ENCODE data around the gene GORASP2.
A peak's percentile ranks its signal among the peaks of the same experiment; 100 is the strongest.

Gene GORASP2

GRCh38 chr2:170969030-170969429, 40.0 kb downstream of the GORASP2 start:
- Histone ChIP-seq H3K4me3 (ENCODE audit: control insufficient read depth in 1 of 7, extremely low read depth in 1 of 7, insufficient read depth in 4 of 7, low read depth in 2 of 7, low read length in 6 of 7) (no peak overlapping the region), H3K9me3 (ENCODE audit: control extremely low read depth in 1 of 5, control insufficient read depth in 4 of 5, insufficient read depth in 2 of 5, low read depth in 1 of 5, low read length in 4 of 5) (no peaks in the 10 kb centered on the region), H3K4me1 (ENCODE audit: control extremely low read depth in 1 of 4, control insufficient read depth in 4 of 4, insufficient read depth in 4 of 4, low read length in 3 of 4) (peaks cover 0 to 32% (median 21%) of the 10 kb centered on the region in 4 experiments), H3K27me3 (replicated peaks in 2 of 5; ENCODE audit: control insufficient read depth in 4 of 5, insufficient read depth in 5 of 5, low read length in 4 of 5) (no peaks in the 10 kb centered on the region), H3K36me3 (ENCODE audit: control insufficient read depth in 4 of 4, insufficient read depth in 4 of 4, low read length in 3 of 4) (peaks cover 4 to 40% (median 25%) of the 10 kb centered on the region in 4 experiments), H3K27ac (ENCODE audit: insufficient read depth in 1 of 2, low read depth in 1 of 2, low read length in 2 of 2, poor library complexity in 1 of 2, severe bottlenecking in 2 of 2) (no peak overlapping the region)
- ChIA-PET POLR2A (no interaction called here), CTCF (interaction anchor here (0.8 to 1.7 kb wide), 4 partner anchors 12 to 447 kb away, joined by 3 to 5 read pairs (median 3); no protein-coding TSS in a partner anchor)
- DNase-seq, result no peak
- 80% methylated on average over 2 of the region's 2 CpGs for WGBS (ENCODE audit: insufficient coverage)

GRCh38 chr2:170969872-170970496, 40.9 kb downstream of the GORASP2 start:
- 72% methylated on average over 7 of the region's 10 CpGs for WGBS (ENCODE audit: insufficient coverage)
- Histone ChIP-seq H3K36me3 (ENCODE audit: control insufficient read depth in 4 of 4, insufficient read depth in 4 of 4, low read length in 3 of 4) (peaks cover 2 to 33% (median 21%) of the 10 kb centered on the region in 4 experiments), H3K9me3 (ENCODE audit: control extremely low read depth in 1 of 5, control insufficient read depth in 4 of 5, insufficient read depth in 2 of 5, low read depth in 1 of 5, low read length in 4 of 5) (no peaks in the 10 kb centered on the region), H3K27me3 (replicated peaks in 2 of 5; ENCODE audit: control insufficient read depth in 4 of 5, insufficient read depth in 5 of 5, low read length in 4 of 5) (peaks cover 0 to 2% (median 0%) of the 10 kb centered on the region in 5 experiments), H3K4me3 (ENCODE audit: control insufficient read depth in 1 of 7, extremely low read depth in 1 of 7, insufficient read depth in 4 of 7, low read depth in 2 of 7, low read length in 6 of 7) (no peak overlapping the region), H3K4me1 (ENCODE audit: control extremely low read depth in 1 of 4, control insufficient read depth in 4 of 4, insufficient read depth in 4 of 4, low read length in 3 of 4) (peaks cover 0 to 35% (median 23%) of the 10 kb centered on the region in 4 experiments), H3K27ac (ENCODE audit: insufficient read depth in 1 of 2, low read depth in 1 of 2, low read length in 2 of 2, poor library complexity in 1 of 2, severe bottlenecking in 2 of 2) (no peak overlapping the region)
- POLR2A ChIA-PET, result no interaction called here
- CTCF ChIA-PET, result interaction anchor here (1.5 kb wide), 1 partner anchor 188 kb away, joined by 5 read pairs; no protein-coding TSS in a partner anchor
- peak in 1 of 3 donors; percentile 10 for DNase-seq

- Histone ChIP-seq H3K9me3 (ENCODE audit: control extremely low read depth in 1 of 5, control insufficient read depth in 4 of 5, insufficient read depth in 2 of 5, low read depth in 1 of 5, low read length in 4 of 5) (no peaks in the 10 kb centered on the region), H3K27me3 (replicated peaks in 2 of 5; ENCODE audit: control insufficient read depth in 4 of 5, insufficient read depth in 5 of 5, low read length in 4 of 5) (peaks cover 0 to 3% (median 0%) of the 10 kb centered on the region in 5 experiments), H3K27ac (ENCODE audit: insufficient read depth in 1 of 2, low read depth in 1 of 2, low read length in 2 of 2, poor library complexity in 1 of 2, severe bottlenecking in 2 of 2) (no peak overlapping the region), H3K4me3 (ENCODE audit: control insufficient read depth in 1 of 7, extremely low read depth in 1 of 7, insufficient read depth in 4 of 7, low read depth in 2 of 7, low read length in 6 of 7) (no peak overlapping the region), H3K4me1 (ENCODE audit: control extremely low read depth in 1 of 4, control insufficient read depth in 4 of 4, insufficient read depth in 4 of 4, low read length in 3 of 4) (peaks cover 0 to 35% (median 23%) of the 10 kb centered on the region in 4 experiments), H3K36me3 (ENCODE audit: control insufficient read depth in 4 of 4, insufficient read depth in 4 of 4, low read length in 3 of 4) (peaks cover 0 to 22% (median 11%) of the 10 kb centered on the region in 4 experiments)
- ChIA-PET CTCF (interaction anchor here (1.7 kb wide), 1 partner anchor 40 kb away, joined by 6 read pairs; no protein-coding TSS in a partner anchor), POLR2A (no interaction called here)
- DNase-seq, result peak; percentile 23 to 65 (median 62)
- WGBS (ENCODE audit: insufficient coverage), result 80% methylated on average over 2 of the region's 3 CpGs
Measured at GRCh38 chr2:170971071-170971470, 42.0 kb downstream of the GORASP2 start.

GRCh38 chr2:170972296-170973224, 43.5 kb downstream of the GORASP2 start:
- peaks cover 0 to 35% (median 23%) of the 10 kb centered on the region in 4 experiments for H3K4me1 ChIP-seq (ENCODE audit: control extremely low read depth in 1 of 4, control insufficient read depth in 4 of 4, insufficient read depth in 4 of 4, low read length in 3 of 4)
- H3K4me3 ChIP-seq (ENCODE audit: control insufficient read depth in 1 of 7, extremely low read depth in 1 of 7, insufficient read depth in 4 of 7, low read depth in 2 of 7, low read length in 6 of 7), result peak overlapping the region in 4 of 7 experiments; percentile 47 to 90 (median 82)
- DNase-seq, result peak in 2 of 3 donors; percentile 32 to 37
- H3K9me3 ChIP-seq (ENCODE audit: control extremely low read depth in 1 of 5, control insufficient read depth in 4 of 5, insufficient read depth in 2 of 5, low read depth in 1 of 5, low read length in 4 of 5), result no peaks in the 10 kb centered on the region
- WGBS (ENCODE audit: insufficient coverage), result 93% methylated on average over 13 of the region's 20 CpGs
- H3K36me3 ChIP-seq (ENCODE audit: control insufficient read depth in 4 of 4, insufficient read depth in 4 of 4, low read length in 3 of 4), result peaks cover 0 to 8% (median 3%) of the 10 kb centered on the region in 4 experiments
- peaks cover 0 to 3% (median 0%) of the 10 kb centered on the region in 5 experiments for H3K27me3 ChIP-seq (replicated peaks in 2 of 5; ENCODE audit: control insufficient read depth in 4 of 5, insufficient read depth in 5 of 5, low read length in 4 of 5)
- CTCF ChIA-PET, result interaction anchor here (0.5 to 2.4 kb wide), 22 partner anchors 9 to 694 kb away, joined by 3 to 14 read pairs (median 4); partner anchors contain the start of gene GORASP2
- H3K27ac ChIP-seq (ENCODE audit: insufficient read depth in 1 of 2, low read depth in 1 of 2, low read length in 2 of 2, poor library complexity in 1 of 2, severe bottlenecking in 2 of 2), result no peak overlapping the region
- POLR2A ChIA-PET, result no interaction called here

GRCh38 chr2:170973225-170973491, 44.1 kb downstream of the GORASP2 start:
- Histone ChIP-seq H3K9me3 (ENCODE audit: control extremely low read depth in 1 of 5, control insufficient read depth in 4 of 5, insufficient read depth in 2 of 5, low read depth in 1 of 5, low read length in 4 of 5) (no peaks in the 10 kb centered on the region), H3K36me3 (ENCODE audit: control insufficient read depth in 4 of 4, insufficient read depth in 4 of 4, low read length in 3 of 4) (peaks cover 0 to 2% (median under 1%) of the 10 kb centered on the region in 4 experiments), H3K27me3 (replicated peaks in 2 of 5; ENCODE audit: control insufficient read depth in 4 of 5, insufficient read depth in 5 of 5, low read length in 4 of 5) (peaks cover 0 to 3% (median 0%) of the 10 kb centered on the region in 5 experiments), H3K4me1 (ENCODE audit: control extremely low read depth in 1 of 4, control insufficient read depth in 4 of 4, insufficient read depth in 4 of 4, low read length in 3 of 4) (peaks cover 0 to 35% (median 23%) of the 10 kb centered on the region in 4 experiments), H3K27ac (ENCODE audit: insufficient read depth in 1 of 2, low read depth in 1 of 2, low read length in 2 of 2, poor library complexity in 1 of 2, severe bottlenecking in 2 of 2) (no peak overlapping the region), H3K4me3 (ENCODE audit: control insufficient read depth in 1 of 7, extremely low read depth in 1 of 7, insufficient read depth in 4 of 7, low read depth in 2 of 7, low read length in 6 of 7) (peak overlapping the region in 6 of 7 experiments; percentile 47 to 90 (median 74))
- 0% methylated on average over 11 of the region's 12 CpGs for WGBS (ENCODE audit: insufficient coverage)
- ChIA-PET POLR2A (no interaction called here), CTCF (interaction anchor here (0.5 to 2.4 kb wide), 20 partner anchors 10 to 693 kb away, joined by 3 to 14 read pairs (median 3); partner anchors contain the start of gene GORASP2)
- no peak for DNase-seq

GRCh38 chr2:170973492-170974303, 44.6 kb downstream of the GORASP2 start:
- DNase-seq, result peak; percentile 91 to 93 (median 92)
- POLR2A ChIA-PET, result interaction anchor here (0.6 to 1.2 kb wide), 2 partner anchors 44 to 480 kb away, joined by 3 read pairs; partner anchors contain the start of gene GORASP2
- CTCF ChIA-PET, result interaction anchor here (0.6 to 2.4 kb wide), 17 partner anchors 10 to 446 kb away, joined by 3 to 14 read pairs (median 4); partner anchors contain the start of gene GORASP2
- Histone ChIP-seq H3K4me3 (ENCODE audit: control insufficient read depth in 1 of 7, extremely low read depth in 1 of 7, insufficient read depth in 4 of 7, low read depth in 2 of 7, low read length in 6 of 7) (peak overlapping the region; percentile 40 to 90 (median 75)), H3K9me3 (ENCODE audit: control extremely low read depth in 1 of 5, control insufficient read depth in 4 of 5, insufficient read depth in 2 of 5, low read depth in 1 of 5, low read length in 4 of 5) (no peaks in the 10 kb centered on the region), H3K27ac (ENCODE audit: insufficient read depth in 1 of 2, low read depth in 1 of 2, low read length in 2 of 2, poor library complexity in 1 of 2, severe bottlenecking in 2 of 2) (peak overlapping the region in 1 of 2 experiments; percentile 68), H3K36me3 (ENCODE audit: control insufficient read depth in 4 of 4, insufficient read depth in 4 of 4, low read length in 3 of 4) (no peaks in the 10 kb centered on the region), H3K4me1 (ENCODE audit: control extremely low read depth in 1 of 4, control insufficient read depth in 4 of 4, insufficient read depth in 4 of 4, low read length in 3 of 4) (peaks cover 0 to 35% (median 23%) of the 10 kb centered on the region in 4 experiments), H3K27me3 (replicated peaks in 2 of 5; ENCODE audit: control insufficient read depth in 4 of 5, insufficient read depth in 5 of 5, low read length in 4 of 5) (peaks cover 0 to 3% (median 0%) of the 10 kb centered on the region in 5 experiments)
- 11% methylated on average over 56 of the region's 67 CpGs for WGBS (ENCODE audit: insufficient coverage)
